PC-3 (cell line): Measurements from ENCODE around the gene PPP1R13B.

Experiments used
- EZH2 ChIP-seq: fragments of 300-600 bp; sonication (generic); IDR thresholded peaks from one replicate; pipeline ENCODE4 v1.6.1; 2017; ENCODE audit warnings: antibody characterized with exemption, mild to moderate bottlenecking, low read length; ENCODE audit not compliant: unreplicated experiment
- EZH2phosphoT487 ChIP-seq: fragments of 300-600 bp; sonication (generic); IDR thresholded peaks from 2 replicates; pipeline ENCODE4 v1.6.1; 2018; ENCODE audit warnings: mild to moderate bottlenecking, antibody characterized with exemption, low read length, borderline replicate concordance
- TF ChIP-seq, protein P1 (sequence below): fragments of 300-600 bp; sonication (generic); conservative IDR thresholded peaks from 2 replicates; pipeline ENCODE4 v1.5.1; 2017; ENCODE audit warnings: antibody characterized with exemption, low read depth, mild to moderate bottlenecking, low read length

DNA sequence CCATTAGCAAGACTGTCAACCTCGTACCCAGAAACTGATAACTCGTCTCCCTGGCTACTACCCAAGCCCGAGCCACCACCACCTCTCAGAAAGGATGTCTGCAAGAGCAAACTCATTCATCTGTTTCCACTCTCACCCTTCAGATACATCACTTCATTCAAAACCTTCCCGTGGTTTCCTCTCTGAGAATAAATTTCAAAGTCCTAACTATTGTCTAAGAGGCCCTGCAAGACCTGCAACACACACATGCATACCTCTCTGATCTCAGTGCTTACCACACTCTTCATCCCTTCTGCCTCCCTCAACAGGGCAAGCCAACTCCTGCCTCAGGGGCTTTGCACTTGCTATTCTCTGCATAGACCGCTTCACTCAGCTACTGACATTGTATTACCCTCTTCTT lies 40.6 kb downstream of the PPP1R13B start:
- TF ChIP-seq, protein P1, sequence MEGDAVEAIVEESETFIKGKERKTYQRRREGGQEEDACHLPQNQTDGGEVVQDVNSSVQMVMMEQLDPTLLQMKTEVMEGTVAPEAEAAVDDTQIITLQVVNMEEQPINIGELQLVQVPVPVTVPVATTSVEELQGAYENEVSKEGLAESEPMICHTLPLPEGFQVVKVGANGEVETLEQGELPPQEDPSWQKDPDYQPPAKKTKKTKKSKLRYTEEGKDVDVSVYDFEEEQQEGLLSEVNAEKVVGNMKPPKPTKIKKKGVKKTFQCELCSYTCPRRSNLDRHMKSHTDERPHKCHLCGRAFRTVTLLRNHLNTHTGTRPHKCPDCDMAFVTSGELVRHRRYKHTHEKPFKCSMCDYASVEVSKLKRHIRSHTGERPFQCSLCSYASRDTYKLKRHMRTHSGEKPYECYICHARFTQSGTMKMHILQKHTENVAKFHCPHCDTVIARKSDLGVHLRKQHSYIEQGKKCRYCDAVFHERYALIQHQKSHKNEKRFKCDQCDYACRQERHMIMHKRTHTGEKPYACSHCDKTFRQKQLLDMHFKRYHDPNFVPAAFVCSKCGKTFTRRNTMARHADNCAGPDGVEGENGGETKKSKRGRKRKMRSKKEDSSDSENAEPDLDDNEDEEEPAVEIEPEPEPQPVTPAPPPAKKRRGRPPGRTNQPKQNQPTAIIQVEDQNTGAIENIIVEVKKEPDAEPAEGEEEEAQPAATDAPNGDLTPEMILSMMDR, result no peak
- TF ChIP-seq EZH2phosphoT487 (no peak), EZH2 (no peak)
